Measurements from ENCODE around the gene SF3A2.

SF3A2 gene

DNA sequence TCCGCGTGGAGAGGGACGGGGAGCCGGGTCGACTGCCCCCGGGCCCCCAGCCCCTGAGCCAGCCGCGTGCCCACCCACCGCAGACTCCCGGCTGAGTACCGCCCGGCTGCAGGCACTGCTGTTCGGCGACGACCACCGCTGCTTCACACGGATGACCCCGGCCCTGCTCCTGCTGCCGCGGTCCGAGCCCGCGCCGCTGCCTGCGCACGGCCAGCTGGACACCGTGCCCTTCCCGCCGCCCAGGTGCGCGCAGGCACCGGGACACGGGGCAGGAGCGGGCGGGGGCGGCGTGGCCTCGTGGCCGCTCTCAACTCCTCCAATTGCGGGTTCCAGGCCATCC lies 14.1 kb downstream of the SF3A2 start:
- Histone ChIP-seq H4K20me1 (ENCODE audit: insufficient read depth, low read length) (no peaks in the 10 kb centered on the region), H3K4me3 (ENCODE audit: low read depth, low read length, poor library complexity, severe bottlenecking) (no peak overlapping the region), H3K9me3 (ENCODE audit: low read length) (no peaks in the 10 kb centered on the region), H3K9me2 (ENCODE audit: low read depth, low read length) (no peaks in the 10 kb centered on the region), H3K36me3 (ENCODE audit: insufficient read depth, low read length) (peaks cover 25% of the 10 kb centered on the region), H3K9ac (ENCODE audit: low read length) (no peak overlapping the region), H2AFZ (ENCODE audit: low read length) (no peak overlapping the region), H3K4me2 (ENCODE audit: low read length) (no peak overlapping the region), H3K27me3 (ENCODE audit: insufficient read depth, low read length) (no peaks in the 10 kb centered on the region), H3F3A (ENCODE audit: insufficient read depth, low read length) (no peaks in the 10 kb centered on the region), H3K4me1 (ENCODE audit: insufficient read depth, low read length, severe bottlenecking) (no peaks in the 10 kb centered on the region), H3K79me2 (ENCODE audit: insufficient read depth, low read length) (no peaks in the 10 kb centered on the region), H3K27ac (ENCODE audit: low read depth, low read length, poor library complexity, severe bottlenecking) (no peak overlapping the region)
- TF ChIP-seq EZH2 (IDR thresholded peaks at IDR 0.05; ENCODE audit: borderline replicate concordance, low read length) (no peak), CTCF (IDR thresholded peaks at IDR 0.05; ENCODE audit: low read length) (no peak)

DNA sequence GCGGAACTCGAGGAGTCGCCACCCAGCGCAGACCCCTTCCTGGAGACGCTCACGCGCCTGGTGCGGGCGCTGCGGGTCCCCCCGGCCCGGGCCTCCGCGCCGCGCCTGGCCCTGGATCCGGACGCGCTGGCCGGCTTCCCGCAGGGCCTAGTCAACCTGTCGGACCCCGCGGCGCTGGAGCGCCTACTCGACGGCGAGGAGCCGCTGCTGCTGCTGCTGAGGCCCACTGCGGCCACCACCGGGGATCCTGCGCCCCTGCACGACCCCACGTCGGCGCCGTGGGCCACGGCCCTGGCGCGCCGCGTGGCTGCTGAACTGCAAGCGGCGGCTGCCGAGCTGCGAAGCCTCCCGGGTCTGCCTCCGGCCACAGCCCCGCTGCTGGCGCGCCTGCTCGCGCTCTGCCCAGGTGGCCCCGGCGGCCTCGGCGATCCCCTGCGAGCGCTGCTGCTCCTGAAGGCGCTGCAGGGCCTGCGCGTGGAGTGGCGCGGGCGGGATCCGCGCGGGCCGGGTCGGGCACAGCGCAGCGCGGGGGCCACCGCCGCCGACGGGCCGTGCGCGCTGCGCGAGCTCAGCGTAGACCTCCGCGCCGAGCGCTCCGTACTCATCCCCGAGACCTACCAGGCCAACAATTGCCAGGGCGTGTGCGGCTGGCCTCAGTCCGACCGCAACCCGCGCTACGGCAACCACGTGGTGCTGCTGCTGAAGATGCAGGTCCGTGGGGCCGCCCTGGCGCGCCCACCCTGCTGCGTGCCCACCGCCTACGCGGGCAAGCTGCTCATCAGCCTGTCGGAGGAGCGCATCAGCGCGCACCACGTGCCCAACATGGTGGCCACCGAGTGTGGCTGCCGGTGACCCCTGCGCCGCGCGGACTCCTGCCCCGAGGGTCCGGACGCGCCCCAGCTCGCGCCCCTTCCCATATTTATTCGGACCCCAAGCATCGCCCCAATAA lies 14.8 kb downstream of the SF3A2 start:
- H4K20me1 ChIP-seq (ENCODE audit: insufficient read depth, low read length): no peaks in the 10 kb centered on the region
- H3K79me2 ChIP-seq (ENCODE audit: insufficient read depth, low read length): no peaks in the 10 kb centered on the region
- H3K4me1 ChIP-seq (ENCODE audit: insufficient read depth, low read length, severe bottlenecking): peaks cover 5% of the 10 kb centered on the region
- no peak overlapping the region for H2AFZ ChIP-seq (ENCODE audit: low read length)
- TF ChIP-seq CTCF (IDR thresholded peaks at IDR 0.05; ENCODE audit: low read length) (no peak), EZH2 (IDR thresholded peaks at IDR 0.05; ENCODE audit: borderline replicate concordance, low read length) (no peak)
- H3K9ac ChIP-seq (ENCODE audit: low read length): no peak overlapping the region
- H3K36me3 ChIP-seq (ENCODE audit: insufficient read depth, low read length): peaks cover 19% of the 10 kb centered on the region
- no peaks in the 10 kb centered on the region for H3K9me3 ChIP-seq (ENCODE audit: low read length)
- H3K9me2 ChIP-seq (ENCODE audit: low read depth, low read length): no peaks in the 10 kb centered on the region
- no peak overlapping the region for H3K4me2 ChIP-seq (ENCODE audit: low read length)
- no peak overlapping the region for H3K27ac ChIP-seq (ENCODE audit: low read depth, low read length, poor library complexity, severe bottlenecking)
- no peaks in the 10 kb centered on the region for H3K27me3 ChIP-seq (ENCODE audit: insufficient read depth, low read length)
- no peak overlapping the region for H3K4me3 ChIP-seq (ENCODE audit: low read depth, low read length, poor library complexity, severe bottlenecking)
- H3F3A ChIP-seq (ENCODE audit: insufficient read depth, low read length): no peaks in the 10 kb centered on the region

DNA sequence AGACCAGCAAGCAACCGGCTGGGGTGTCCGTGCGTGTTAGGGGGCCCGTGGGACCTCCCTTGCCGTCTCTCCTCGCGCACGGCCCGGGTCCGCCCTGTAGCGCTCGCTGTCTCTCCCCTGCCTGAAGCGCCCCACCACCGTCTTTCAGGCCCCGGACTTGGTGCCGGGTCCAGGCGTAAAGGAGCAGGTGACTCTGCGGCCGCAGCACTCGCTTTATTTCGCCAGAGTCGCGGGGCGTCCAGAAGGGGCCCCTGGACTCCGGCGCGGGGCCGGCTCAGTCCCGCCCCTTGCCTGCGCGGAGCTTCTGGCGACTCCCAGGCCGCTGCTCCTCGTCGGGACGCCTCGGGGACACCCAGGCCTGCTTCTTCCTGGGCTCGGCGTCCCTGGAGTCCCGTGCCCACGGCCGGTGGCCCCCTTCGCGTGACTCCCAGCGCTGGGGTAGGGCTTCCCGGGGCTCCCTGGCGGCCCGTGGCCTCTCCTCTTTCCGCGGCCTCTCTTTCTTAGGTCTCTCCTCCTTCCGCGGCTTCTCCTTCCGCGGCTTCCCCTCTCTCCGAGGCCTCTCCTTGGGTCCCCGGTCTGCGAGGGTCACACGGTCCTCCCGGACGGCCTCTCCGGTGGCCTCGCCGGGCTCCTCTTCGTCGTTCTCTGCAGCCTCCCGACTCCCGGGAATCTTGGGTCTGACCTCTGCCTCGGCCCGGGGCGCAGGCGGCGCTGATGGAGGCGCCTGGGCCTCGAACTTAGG lies 15.6 kb downstream of the SF3A2 start:
- no peak for TF ChIP-seq EZH2 (IDR thresholded peaks at IDR 0.05; ENCODE audit: borderline replicate concordance, low read length)
- no peak for TF ChIP-seq CTCF (IDR thresholded peaks at IDR 0.05; ENCODE audit: low read length)
- Histone ChIP-seq H3K4me1 (ENCODE audit: insufficient read depth, low read length, severe bottlenecking) (peaks cover 14% of the 10 kb centered on the region), H3K9me2 (ENCODE audit: low read depth, low read length) (no peaks in the 10 kb centered on the region), H3K27ac (ENCODE audit: low read depth, low read length, poor library complexity, severe bottlenecking) (no peak overlapping the region), H2AFZ (ENCODE audit: low read length) (no peak overlapping the region), H3K9me3 (ENCODE audit: low read length) (no peaks in the 10 kb centered on the region), H4K20me1 (ENCODE audit: insufficient read depth, low read length) (no peaks in the 10 kb centered on the region), H3K27me3 (ENCODE audit: insufficient read depth, low read length) (no peaks in the 10 kb centered on the region), H3K36me3 (ENCODE audit: insufficient read depth, low read length) (peaks cover 12% of the 10 kb centered on the region), H3K9ac (ENCODE audit: low read length) (no peak overlapping the region), H3K4me3 (ENCODE audit: low read depth, low read length, poor library complexity, severe bottlenecking) (no peak overlapping the region), H3K79me2 (ENCODE audit: insufficient read depth, low read length) (no peaks in the 10 kb centered on the region), H3K4me2 (ENCODE audit: low read length) (no peak overlapping the region), H3F3A (ENCODE audit: insufficient read depth, low read length) (no peaks in the 10 kb centered on the region)
